NCI-H460 (cell line): ENCODE data around the gene TEDC1. TPM values are rescaled to one million over a fixed set of nuclear protein-coding genes. Genes with fewer than 3 reads are reported as not detected.

Source experiments
- DNase-seq: peaks from one replicate; pipeline ENCODE4 v3.0.0-alpha.2; 2016; ENCODE audit warnings: low read depth; ENCODE audit errors: extremely low read depth
- total RNA-seq: library from RNA; depleted of rRNA; stranded (reverse); fragments of >200 nt; shearing (Covaris generic); gene quantifications from 2 replicates; pipeline ENCODE4 v1.2.3, GENCODE V29; 2014

Gene TEDC1
- total RNA-seq, 1 experiment from 2014 or later = 23.1 TPM

DNA sequence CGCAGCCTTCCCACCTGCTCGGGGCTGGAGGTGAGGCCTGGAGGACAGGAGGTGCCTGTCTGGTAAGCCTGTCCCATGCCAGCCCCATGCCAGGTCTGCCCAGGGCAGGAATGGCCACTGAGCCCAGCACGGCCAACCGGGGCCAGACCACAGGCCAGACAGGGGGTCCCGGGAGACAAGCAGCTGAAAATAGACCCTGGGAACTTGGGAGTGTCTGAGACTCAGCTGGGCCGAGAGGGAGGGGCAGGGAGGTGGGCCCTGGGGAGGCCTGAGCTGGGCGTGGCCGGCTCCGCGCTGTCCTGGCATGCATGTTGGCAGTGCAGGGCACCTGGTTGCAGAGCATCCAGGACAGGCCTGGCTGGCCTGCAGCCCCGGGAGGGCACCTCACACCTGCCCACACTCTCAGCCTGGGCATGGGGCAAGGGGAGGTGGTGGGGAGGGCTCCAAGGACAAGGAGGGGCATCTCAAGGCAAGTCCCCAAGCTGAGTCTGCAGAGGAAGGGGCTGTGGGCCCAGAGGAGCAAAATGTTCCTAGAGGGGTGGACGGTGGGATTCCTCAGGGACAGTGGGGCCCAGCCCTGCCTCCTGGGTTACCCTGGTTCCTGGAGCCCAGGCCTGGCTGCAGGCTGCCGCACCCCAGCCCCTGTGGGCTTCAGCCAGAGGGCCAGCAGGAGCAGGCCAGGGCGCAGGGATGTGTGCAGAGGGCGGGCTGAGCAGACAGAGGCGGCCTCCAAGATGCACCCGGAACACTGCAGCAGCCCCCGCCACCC is 7.6 kb upstream of the TEDC1 start:
- DNase-seq = no peak

- DNase-seq = no peak
Measured at GRCh38 chr14:105484069-105484996, 6.7 kb upstream of the TEDC1 start.

GRCh38 chr14:105484997-105485393 is 6.1 kb upstream of the TEDC1 start:
- DNase-seq = no peak

- peak; percentile 67 for DNase-seq
Measured at GRCh38 chr14:105485739-105486162, 5.3 kb upstream of the TEDC1 start.

GRCh38 chr14:105486163-105486973 is 4.7 kb upstream of the TEDC1 start, which contains the start of gene CRIP1:
CRIP1 (plus strand) TSS chr14:105486886; CDS start chr14:105487260, 374 bp downstream.
- no peak for DNase-seq

GRCh38 chr14:105486974-105487448 is 4.0 kb upstream of the TEDC1 start:
- DNase-seq = peak; percentile 45

DNA sequence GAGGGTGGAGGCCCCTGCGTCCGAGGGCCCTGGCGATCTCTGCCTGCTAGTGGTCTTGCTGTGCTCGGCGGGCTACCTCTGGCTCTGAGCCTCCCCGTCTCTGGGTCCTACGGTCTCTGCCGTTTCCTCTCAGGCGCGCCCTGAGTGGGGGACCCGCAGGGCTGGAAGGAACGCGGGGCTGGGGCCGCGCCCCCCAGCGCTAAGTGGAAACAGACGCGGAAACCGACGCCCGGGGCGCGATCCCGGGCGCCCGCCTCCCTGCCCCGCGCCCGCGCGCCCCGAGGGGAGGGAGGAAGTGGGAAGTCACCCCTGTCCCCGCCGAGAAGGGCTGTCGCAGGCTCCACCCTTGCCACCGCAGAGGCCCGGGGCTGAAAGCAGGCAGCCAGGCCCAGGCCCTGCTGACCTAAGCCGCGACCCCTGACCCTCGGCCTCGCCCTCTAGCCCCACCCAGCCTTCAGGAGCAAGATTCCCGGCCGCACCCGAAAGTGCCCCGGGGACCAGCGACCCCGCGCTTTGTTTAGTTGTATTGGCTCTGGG is 3.5 kb upstream of the TEDC1 start:
- DNase-seq = no peak

- DNase-seq = no peak
Measured at GRCh38 chr14:105487986-105488777, 2.9 kb upstream of the TEDC1 start.

DNA sequence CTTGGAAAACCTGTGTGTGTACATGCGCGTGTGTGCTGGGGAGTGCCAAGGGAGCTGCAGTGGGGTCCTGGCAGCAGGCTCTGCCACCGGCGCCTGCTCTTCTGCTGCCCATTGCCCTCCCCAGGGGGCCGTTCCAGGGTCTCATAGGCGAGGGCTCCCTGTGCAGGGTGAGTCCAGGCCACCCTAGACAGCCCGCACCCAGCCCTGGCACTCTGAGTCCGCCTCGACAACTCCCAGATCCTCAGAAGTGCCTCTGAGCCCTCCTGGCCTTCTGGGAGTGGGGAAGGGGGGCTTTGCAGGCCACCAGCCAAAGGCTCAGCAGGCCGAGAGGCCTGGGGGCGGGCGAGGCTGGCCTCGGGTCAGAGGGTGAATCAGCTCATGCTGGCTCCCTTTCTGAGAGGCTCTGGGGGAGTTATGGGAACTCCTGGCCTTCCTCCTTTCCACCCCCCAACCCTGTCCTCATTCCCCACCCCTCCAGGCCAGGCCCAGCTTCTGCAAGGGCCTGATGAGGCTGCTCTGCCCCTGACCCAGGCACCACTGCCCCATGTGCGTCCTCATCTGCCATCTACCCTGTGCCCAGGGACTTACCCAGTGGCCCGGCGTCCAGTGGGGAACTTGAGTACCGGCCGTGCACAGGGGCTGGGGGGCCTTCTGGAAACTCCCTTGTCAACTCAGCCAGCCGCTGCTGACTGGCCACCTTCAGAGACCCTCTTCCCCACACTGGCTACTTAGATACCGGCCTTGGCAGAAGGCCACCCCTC is 2.1 kb upstream of the TEDC1 start:
- DNase-seq = no peak

GRCh38 chr14:105489542-105490266 is 1.3 kb upstream of the TEDC1 start:
- peak; percentile 85 for DNase-seq

GRCh38 chr14:105490267-105490571 is 827 bp upstream of the TEDC1 start:
- no peak for DNase-seq

- peak; percentile 74 for DNase-seq
Measured at GRCh38 chr14:105491366-105491973, 424 bp downstream of the TEDC1 start.

DNA sequence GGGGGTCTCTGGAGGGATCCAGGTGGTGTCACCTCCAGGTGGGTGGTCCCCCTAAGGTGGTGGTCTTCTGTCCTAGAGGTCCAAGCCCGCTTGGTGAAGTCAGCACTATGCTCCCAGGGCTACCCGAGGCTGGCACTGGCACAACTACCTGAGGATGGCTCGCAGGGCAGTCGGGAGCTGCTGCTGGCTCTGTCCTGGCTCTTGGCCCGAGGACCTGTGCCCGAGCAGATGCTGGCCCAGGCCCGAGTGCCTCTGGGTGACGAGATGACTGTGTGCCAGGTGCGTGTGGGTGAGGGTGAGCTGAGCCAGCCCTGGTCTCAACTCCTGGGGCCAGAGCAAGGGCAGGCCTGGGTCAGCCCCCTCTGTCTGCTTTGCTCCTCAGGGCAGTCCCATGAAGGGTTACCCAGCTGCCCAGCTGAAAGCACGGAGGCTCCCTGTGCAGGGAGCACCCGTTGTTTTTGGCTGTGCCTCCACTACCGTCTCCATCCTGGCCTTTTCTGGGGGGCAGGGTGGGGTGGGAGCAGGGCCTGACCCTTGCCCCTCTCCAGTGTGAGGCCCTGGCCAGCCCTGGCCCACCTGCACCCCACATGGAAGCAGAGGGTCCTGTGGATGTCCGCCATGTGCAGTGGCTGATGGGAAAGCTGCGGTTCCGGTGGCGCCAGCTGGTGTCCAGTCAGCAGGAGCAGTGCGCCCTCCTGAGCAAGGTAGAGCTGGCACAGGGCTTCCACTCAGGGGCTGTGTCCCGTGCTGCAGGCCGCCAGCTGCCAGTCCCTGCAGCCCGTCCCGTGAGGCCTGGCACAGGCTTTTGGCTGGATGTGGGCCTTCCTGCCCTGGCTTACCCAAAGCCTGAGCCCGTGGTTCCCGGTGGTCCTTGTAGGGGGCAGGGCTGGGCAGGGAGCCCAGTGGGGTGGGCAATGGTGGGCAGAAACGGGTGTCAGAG is 1.3 kb downstream of the TEDC1 start:
- no peak for DNase-seq

DNA sequence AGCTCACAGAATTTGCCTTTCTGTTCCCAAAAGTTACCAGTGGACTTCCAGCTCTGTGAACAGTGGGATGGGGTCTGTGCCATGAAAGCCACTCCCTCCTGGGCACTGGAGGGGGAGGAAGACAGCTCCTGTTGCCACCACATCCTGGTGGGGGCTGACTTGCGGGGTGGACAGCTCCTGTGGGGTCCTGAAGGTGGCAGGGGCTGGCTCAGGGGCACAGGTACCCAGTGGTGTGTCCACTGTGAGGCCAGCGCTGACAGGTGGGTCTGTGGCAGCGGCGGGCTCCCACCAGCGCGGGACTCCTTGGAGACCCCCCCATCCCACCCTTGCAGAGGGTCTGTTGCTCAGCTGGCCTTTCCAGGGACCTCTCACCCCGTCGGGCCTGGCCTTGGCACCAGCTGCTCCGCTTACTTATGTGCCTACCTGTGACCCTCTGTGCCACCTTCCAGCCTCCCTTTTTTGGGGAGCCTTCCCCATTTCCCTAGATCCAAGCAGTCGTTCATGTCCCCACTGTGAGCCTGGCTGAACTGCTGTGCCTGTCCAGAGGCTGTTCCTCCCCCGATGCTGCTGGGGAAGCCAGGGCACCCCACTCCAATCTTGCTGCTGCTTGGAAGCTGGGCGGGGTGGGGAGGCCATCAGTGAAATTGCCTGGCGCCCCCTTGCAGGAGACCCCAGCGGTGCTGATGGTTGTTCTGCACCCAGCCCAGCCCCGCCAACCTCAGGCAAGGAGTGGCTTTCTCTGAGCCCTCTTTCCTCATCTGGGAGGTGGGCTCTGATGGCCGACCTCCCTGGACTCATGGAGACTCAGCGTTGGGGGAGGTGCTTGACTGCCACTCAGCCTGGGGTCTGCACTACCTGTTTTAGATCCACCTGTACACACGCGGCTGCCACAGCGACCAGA is 2.2 kb downstream of the TEDC1 start:
- no peak for DNase-seq

DNA sequence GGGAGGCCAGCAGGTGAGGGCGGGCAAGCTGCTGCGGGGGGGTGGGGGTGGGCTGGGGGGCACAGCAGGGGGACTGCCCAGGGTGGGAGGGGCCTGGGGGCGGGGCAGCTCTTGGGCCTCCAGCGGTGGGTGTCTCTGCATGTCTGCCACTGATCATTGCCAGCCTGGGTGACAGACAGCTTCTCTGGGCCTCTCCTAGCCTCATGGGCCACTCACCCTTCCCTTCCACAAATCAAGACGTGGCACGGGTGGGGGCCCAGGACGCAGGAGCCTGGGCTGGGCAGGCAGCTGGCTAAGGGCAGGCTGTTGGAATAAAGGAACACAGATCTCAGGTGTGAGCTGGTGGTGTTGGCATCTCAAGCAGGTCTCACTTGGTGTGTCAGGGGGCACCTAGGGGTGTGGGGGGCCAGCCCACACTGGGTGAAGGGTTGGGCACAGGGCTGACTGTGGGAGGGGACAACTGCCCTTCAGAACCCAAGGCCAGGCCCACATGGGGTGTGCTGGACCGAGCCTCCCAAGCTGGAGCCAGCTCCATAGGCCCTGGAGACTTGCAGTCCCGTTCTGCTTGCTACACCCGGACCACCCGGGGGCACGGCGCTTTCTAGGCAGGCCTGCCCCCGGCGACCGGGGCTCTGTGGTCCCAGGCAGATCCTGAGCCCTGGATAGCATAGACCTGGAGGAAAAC is 3.0 kb downstream of the TEDC1 start:
- DNase-seq = no peak
